Measurements from ENCODE around the gene PIAS4. TPM values are rescaled to one million over a fixed set of nuclear protein-coding genes. Genes with fewer than 3 reads are reported as not detected.

The PIAS4 gene
- total RNA-seq, 1 donor from 2014 or later, result 27.3 TPM

- no peak for DNase-seq (ENCODE audit: low spot score)
Measured at GRCh38 chr19:4019578-4019977, 12.0 kb downstream of the PIAS4 start.

GRCh38 chr19:4023600-4024398 lies 16.3 kb downstream of the PIAS4 start:
- no peak for DNase-seq (ENCODE audit: low spot score)

- DNase-seq (ENCODE audit: low spot score), result no peak
Measured at GRCh38 chr19:4025317-4025716, 17.8 kb downstream of the PIAS4 start.

- no peak for DNase-seq (ENCODE audit: low spot score)
Measured at GRCh38 chr19:4027146-4027545, 19.6 kb downstream of the PIAS4 start.

- no peak for DNase-seq (ENCODE audit: low spot score)
Measured at GRCh38 chr19:4028334-4029246, 21.1 kb downstream of the PIAS4 start.

GRCh38 chr19:4029247-4029614 lies 21.7 kb downstream of the PIAS4 start:
- no peak for DNase-seq (ENCODE audit: low spot score)

GRCh38 chr19:4030552-4030951 lies 23.0 kb downstream of the PIAS4 start:
- no peak for DNase-seq (ENCODE audit: low spot score)

GRCh38 chr19:4030981-4031380 lies 23.4 kb downstream of the PIAS4 start:
- no peak for DNase-seq (ENCODE audit: low spot score)

- no peak for DNase-seq (ENCODE audit: low spot score)
Measured at GRCh38 chr19:4031420-4031819, 23.9 kb downstream of the PIAS4 start.

GRCh38 chr19:4032436-4032835 lies 24.9 kb downstream of the PIAS4 start:
- no peak for DNase-seq (ENCODE audit: low spot score)

GRCh38 chr19:4033028-4033956 lies 25.8 kb downstream of the PIAS4 start:
- no peak for DNase-seq (ENCODE audit: low spot score)

GRCh38 chr19:4034048-4035017 lies 26.8 kb downstream of the PIAS4 start:
- no peak for DNase-seq (ENCODE audit: low spot score)

- DNase-seq (ENCODE audit: low spot score), result no peak
Measured at GRCh38 chr19:4035018-4035566, 27.6 kb downstream of the PIAS4 start.

- DNase-seq (ENCODE audit: low spot score), result no peak
Measured at GRCh38 chr19:4035582-4035981, 28.0 kb downstream of the PIAS4 start.

- DNase-seq (ENCODE audit: low spot score), result no peak
Measured at GRCh38 chr19:4036576-4037300, 29.2 kb downstream of the PIAS4 start.

GRCh38 chr19:4037301-4037949 lies 29.9 kb downstream of the PIAS4 start:
- no peak for DNase-seq (ENCODE audit: low spot score)

- no peak for DNase-seq (ENCODE audit: low spot score)
Measured at GRCh38 chr19:4038057-4038456, 30.5 kb downstream of the PIAS4 start.

GRCh38 chr19:4038661-4039423 lies 31.3 kb downstream of the PIAS4 start:
- no peak for DNase-seq (ENCODE audit: low spot score)
